Measurements from ENCODE around the gene ZNF322. TPM values are rescaled to one million over a fixed set of nuclear protein-coding genes. Genes with fewer than 3 reads are reported as not detected.
A peak's percentile ranks its signal among the peaks of the same experiment; 100 is the strongest.

The ZNF322 gene
- total and polyA plus RNA-seq, 12 donors: 4.0 to 14.5 (median 13.0) TPM

- intact Hi-C loops (cut with DNase I): no loop called here
- Histone ChIP-seq H3K4me1 (peaks cover 3 to 18% (median 12%) of the 10 kb centered on the region in 9 donors), H3K36me3 (no peaks in the 10 kb centered on the region), H3K4me3 (no peak overlapping the region), H3K27me3 (peaks cover 3 to 60% (median 45%) of the 10 kb centered on the region in 7 donors), H3K27ac (no peak overlapping the region), H3K9me3 (peaks cover 0 to 6% (median 0%) of the 10 kb centered on the region in 11 donors)
- no peak for DNase-seq
- no peak for TF ChIP-seq CTCF (IDR thresholded peaks at IDR 0.05)
- no peak for ATAC-seq
- 26 to 35% methylated on average over 1 of the region's 1 CpG for WGBS, 2 donors
Measured at GRCh38 chr6:26611599-26611998, 47.9 kb downstream of the ZNF322 start.

GRCh38 chr6:26609463-26609862, 50.1 kb downstream of the ZNF322 start:
- H3K27ac ChIP-seq: no peak overlapping the region
- intact Hi-C loops (cut with DNase I): loop anchor here in 8 of 10 donors (2.0 to 5.0 kb wide), 3 partner anchors 468 to 473 kb away; no protein-coding TSS in a partner anchor
- no peak overlapping the region for H3K4me3 ChIP-seq
- H3K4me1 ChIP-seq: peaks cover 3 to 15% (median 9%) of the 10 kb centered on the region in 9 donors
- TF ChIP-seq CTCF (IDR thresholded peaks at IDR 0.05): no peak
- no peaks in the 10 kb centered on the region for H3K36me3 ChIP-seq
- ATAC-seq: no peak
- peaks cover 3 to 38% (median 23%) of the 10 kb centered on the region in 7 donors for H3K27me3 ChIP-seq
- no peaks in the 10 kb centered on the region for H3K9me3 ChIP-seq
- 78 to 80% methylated on average over 3 of the region's 3 CpGs for WGBS, 2 donors
- no peak for DNase-seq

- peak; percentile 10 to 77 (median 60) for TF ChIP-seq CTCF (IDR thresholded peaks at IDR 0.05)
- Histone ChIP-seq H3K4me1 (peaks cover 0 to 4% (median 0%) of the 10 kb centered on the region in 9 donors), H3K27me3 (peaks cover 0 to 20% (median 5%) of the 10 kb centered on the region in 7 donors), H3K4me3 (peak overlapping the region in 5 of 10 donors; percentile 4 to 29 (median 23)), H3K27ac (no peak overlapping the region), H3K36me3 (no peaks in the 10 kb centered on the region), H3K9me3 (no peaks in the 10 kb centered on the region)
- DNase-seq: peak in 1 of 2 donors; percentile 28
- intact Hi-C loops (cut with DNase I): loop anchor here (2.0 to 5.0 kb wide), 3 partner anchors 470 to 475 kb away; no protein-coding TSS in a partner anchor
- WGBS, 2 donors: 48 to 52% methylated on average over 7 of the region's 7 CpGs
- peak in 4 of 8 donors; percentile 57 to 76 (median 70) for ATAC-seq
Measured at GRCh38 chr6:26607434-26608230, 51.9 kb downstream of the ZNF322 start.

- H3K27ac ChIP-seq: no peak overlapping the region
- DNase-seq (no peak), ATAC-seq (no peak)
- H3K36me3 ChIP-seq: peaks cover 0 to 12% (median 2%) of the 10 kb centered on the region in 9 donors
- no peaks in the 10 kb centered on the region for H3K9me3 ChIP-seq
- 73 to 74% methylated on average over 3 of the region's 3 CpGs for WGBS, 2 donors
- no peak for TF ChIP-seq CTCF (IDR thresholded peaks at IDR 0.05)
- intact Hi-C loops (cut with DNase I): loop anchor here in 6 of 10 donors (5.0 kb wide), 2 partner anchors 473 to 478 kb away; no protein-coding TSS in a partner anchor
- H3K4me3 ChIP-seq: no peak overlapping the region
- H3K4me1 ChIP-seq: peaks cover 0 to 4% (median 0%) of the 10 kb centered on the region in 9 donors
- no peaks in the 10 kb centered on the region for H3K27me3 ChIP-seq
Measured at GRCh38 chr6:26604797-26605196, 54.7 kb downstream of the ZNF322 start.

Measured in heart right ventricle (tissue), 16 donors.